NCI-H1930 (cell line): ENCODE data around the gene FN1.
"Not testable (repeated sequence)": the region's sequence is repeated elsewhere in the genome, so short reads cannot be mapped to it uniquely, and the experiment has no call there.

ENCODE experiments used
- DNase-seq, 2 experiments: peaks; one replicate each; lab custom pipeline; 2025; lab: John Stamatoyannopoulos, UW

FN1 gene

DNA sequence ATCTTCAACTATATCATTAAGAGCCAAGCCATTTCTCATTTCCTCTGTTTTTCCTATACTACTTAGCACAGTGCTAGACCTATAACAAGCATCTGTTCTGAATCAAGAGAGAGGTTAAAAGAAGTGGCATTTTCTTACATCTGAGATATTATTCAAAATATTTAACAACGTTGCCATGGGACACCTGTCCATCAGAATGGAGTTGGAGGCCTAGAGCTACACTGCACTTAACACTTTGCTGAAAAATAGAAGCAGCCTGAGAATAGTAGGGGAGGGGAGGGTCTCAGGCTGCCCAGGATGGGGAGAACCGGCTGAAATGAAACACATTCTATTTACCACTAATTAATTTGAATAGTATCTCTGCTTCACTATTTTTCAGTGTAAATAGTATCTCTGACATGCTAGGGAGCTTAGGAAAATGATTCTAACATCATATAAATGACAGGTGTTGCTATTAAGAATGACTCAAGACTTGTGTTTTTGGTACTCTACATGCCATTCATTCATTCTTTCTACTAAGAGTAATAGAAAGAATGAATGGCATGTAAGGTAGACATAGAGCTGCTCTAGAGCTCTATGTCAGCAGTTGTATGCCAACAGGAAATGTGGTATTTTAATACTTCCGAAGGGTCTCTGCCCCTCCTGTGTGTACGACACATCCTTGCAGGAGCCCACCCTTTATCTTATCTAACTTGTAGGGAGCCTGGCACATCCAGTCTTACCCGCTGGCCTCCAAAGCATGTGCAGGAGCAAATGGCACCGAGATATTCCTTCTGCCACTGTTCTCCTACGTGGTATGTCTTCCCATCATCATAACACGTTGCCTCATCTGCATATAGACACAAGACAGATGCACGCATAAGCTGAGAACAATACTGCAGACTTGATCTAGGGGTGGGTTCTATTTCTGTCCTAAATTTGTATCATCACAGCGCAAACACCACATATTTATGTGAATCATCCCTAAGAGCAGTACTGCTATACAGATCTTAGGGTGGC is 71.4 kb downstream of the FN1 start:
- no peak for DNase-seq

DNA sequence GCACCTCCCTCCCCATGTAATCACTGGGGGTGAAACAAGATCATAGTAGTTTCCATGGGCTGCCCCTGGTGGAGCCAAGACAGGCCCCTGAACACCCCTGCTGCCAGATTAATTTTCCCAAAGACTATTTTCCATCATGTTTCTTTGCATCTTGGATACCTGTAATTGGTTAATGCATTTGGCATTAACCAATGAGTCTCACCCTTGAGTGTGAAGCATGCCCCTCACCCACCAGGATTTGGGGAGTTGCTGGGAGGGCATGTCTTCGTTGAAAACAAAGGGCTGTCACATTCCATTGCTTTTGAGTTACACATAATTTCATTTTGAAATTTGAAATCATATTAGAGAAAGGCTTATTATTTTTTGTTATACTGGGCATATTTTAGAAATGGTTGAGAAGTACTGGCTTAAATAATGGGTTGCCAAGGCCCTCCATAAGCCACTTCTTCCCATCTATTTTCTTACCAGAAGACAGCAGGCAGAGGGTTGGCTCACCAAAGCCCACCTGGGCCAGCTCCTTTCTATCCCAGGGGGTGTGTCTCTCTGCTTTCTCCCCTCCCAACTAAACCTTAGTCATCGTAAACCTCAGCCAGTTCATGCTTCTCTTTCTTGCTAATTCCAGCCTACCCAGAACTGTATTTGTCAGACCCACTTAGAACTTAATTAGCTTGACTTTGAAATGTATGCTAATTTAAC is 72.3 kb downstream of the FN1 start:
- no peak for DNase-seq

DNA sequence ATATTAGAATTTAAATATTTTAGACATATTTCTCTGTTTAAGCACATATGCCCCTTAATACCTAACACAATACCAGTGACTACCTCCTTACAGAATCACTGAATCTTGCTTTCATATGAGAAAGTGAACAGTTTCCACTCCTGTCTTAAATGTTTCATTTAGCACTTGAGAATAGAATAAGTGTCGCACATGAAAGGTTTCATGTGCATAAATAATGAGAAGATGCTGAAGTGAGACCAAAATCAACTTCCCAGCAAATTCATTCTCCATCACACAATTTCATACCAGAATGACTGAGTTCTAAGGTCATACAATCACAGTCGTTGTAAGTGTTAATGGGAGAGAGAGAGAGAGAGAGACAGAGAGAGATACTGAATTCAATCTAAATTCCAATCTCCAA is 72.8 kb downstream of the FN1 start:
- DNase-seq, result no peak

DNA sequence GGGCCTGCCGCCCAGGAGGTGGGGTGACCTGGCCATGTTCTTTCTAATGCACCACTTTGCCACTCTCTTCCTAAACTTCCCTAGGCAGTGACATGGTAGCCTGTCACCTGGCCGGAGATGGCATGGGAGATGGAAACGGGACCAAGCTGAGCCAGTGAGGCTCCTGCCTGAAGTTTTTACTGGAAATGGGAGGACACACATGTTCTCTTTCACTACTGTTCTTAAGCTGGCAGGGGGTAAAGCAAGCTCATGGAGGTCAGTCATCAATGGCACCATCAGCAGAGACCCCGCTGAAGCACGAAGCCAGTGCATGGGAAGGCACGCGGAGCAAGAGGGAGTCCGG is 73.3 kb downstream of the FN1 start:
- no peak for DNase-seq

DNA sequence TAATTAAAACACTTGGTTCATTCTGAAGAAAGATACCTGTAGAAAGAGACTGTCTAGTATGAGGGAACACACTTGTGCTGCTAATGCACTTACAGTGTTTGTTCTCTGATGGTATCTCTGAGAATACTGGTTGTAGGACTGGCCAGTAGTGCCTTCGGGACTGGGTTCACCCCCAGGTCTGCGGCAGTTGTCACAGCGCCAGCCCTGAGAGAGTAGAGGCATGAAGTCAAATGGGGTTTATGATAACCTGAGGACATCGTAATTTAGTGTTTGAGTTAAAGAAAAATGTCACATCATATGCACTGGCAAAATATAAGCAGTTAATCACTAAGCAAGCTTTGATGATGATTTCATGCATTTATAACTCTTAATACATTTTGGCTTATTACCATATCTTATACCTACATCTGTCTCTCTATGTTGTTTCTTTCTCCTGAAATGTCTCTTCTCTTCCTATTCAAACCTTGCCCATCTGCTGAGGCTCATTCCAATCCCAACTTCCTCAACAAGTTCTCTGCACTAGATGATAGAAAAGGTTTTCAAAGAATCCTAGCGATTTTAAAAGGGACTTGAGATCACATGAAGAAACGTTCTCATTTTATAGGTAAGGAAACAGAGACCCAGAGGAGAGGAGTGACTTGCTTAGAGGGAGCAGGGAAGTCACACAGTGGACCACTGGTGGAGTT is 73.8 kb downstream of the FN1 start:
- no peak for DNase-seq

DNA sequence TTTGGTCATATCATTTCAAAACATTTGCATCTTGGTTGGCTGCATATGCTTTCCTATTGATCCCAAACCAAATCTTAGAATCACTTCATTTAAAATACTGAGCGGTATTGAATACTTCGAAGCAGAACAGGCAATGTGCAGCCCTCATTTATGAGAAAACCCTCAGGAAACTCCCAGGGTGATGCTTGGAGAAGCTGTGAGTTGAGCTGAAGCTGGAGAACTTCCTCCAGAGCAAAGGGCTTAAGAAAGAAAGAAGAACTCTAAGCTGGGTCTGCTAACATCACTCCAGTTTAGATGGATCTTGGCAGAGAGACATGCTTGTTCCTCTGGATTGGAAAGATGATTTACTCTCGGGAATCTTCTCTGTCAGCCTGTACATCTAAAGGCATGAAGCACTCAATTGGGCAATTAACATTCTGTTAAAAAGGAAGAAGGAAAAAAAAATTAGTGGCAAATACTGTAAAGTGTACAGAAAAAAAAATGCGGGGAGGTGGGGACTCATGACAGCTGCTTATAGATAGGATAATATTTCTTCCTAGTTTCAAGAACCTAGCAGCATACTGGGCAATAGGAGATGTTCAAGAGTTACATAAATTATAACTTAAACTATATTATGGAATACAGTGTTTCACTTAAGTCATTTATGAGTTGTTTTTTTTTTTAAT is 74.5 kb downstream of the FN1 start:
- DNase-seq, result no peak

DNA sequence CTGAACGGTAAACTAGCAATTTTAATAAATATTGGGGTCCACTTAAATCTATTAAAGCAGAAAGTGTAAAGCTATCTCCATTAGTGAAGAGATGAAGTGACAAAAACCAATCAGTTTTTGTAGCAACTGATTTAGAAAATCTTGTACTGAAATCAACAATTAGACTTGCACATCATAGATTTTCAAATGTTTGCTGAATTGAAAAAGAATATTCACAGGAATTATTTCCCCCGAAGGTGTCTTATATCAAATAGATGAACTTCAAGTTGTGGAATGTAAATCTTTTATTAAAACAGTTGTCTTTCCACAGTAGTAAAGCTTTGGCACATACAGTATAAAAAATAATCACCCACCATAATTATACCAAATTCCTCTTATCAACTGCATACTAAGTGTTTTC is 75.3 kb downstream of the FN1 start:
- no peak for DNase-seq

DNA sequence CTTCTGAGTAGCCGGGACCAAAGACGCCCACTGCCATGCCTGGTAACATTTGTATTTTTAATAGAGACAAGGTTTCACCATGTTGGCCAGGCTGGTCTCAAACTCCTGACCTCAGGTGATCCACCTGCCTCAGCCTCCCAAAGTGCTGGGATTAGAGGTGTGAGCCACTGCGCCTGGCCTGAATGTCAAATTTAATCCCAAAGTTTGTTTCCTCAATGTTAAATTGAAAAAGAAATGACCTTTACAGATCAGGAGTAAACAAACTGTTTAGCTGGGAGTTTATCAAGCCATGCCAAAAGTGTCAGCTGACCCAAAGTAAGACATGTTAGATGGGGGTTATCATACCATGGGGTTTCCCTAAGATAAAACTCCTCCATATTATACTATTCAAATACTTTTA is 75.8 kb downstream of the FN1 start:
- not testable (repeated sequence) for DNase-seq

DNA sequence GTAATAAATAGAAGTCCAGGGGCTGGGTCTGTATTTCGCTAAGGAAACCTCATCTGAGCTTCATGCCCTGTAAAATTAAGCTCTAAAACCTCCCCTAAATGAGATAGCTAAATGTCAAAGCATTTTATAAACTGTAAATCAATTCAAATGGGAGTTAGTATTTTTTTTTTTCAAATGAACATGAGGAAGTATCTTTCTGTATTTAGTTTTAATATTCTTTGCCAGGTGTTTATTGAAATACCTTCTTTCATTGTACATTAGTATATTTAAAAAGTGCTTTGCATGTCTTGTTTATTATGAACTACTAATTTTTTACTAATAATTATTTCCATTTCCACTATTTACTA is 76.3 kb downstream of the FN1 start:
- DNase-seq, result no peak

DNA sequence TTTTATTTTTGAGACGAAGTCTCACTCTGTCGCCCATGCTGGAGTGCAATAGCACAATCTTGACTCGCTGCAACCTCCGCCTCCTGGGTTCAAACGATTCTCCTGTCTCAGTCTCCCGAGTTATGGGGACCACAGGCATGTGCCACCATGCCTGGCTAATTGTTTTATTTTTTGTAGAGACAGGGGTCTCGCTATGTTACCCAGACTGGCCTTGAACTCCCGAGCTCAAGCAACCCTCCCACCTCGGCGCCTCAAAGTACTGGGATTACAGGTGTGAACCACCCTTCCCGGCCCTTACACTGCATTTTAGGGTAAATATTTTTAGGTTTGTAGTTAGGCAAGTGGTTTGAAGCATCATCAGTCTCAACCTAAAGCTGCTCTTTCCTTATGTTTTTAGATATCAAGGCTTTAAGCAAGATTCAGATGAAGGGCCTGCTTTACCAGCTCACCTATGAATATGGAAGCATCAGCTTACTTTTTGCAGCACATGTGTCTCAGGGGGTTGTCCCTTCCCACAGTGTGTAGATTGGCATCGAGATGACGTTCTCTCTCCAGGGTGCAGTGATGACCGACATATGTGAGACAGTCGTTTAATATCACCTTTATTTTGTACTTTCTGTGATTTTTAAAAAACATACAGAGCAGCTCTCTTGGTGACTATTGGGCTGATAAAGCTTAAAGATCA is 76.8 kb downstream of the FN1 start:
- DNase-seq, result no peak

DNA sequence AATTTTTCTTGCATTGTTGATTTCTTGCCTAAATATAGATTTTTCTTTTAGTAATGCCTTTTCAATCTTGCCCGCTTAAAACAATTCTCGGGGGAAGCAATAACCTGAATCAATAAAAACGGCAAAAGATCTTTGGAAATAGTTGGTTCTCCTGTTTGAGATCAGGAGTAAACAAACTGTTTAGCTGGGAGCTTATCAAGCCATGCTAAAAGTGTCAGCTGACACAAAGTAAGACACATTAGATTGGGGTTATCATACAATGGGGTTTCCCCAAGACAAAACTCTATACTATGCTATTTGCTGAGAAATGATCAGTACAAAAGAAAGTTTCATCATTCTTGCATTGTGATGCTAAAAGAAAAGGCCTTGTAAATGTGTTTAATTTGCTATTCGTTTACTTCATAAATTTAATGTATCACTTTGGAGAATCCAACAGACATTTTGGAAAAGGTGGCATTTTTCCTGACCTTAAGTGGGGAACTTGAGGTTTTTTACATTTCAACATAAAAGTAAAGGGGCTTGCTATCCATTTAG is 77.5 kb downstream of the FN1 start:
- DNase-seq, result no peak

DNA sequence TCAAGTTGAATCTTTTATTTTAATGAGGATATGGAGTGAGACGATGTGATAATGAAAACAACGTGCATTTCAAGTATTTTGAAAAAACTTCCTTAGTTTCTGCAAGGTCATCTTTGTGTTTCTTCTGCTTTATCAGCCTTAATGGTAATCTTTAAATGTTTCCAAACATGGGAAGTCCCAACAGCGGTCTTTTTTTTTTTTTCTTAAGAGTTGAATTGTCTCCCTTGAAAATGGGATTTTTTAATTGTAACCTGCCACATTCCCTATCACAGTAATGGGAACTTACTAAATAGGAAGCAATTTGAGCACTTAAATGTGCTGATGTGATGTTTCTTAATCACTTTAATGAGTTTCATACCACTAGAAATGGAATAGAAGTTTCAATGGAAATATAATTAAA is 78.2 kb downstream of the FN1 start:
- DNase-seq, result no peak

DNA sequence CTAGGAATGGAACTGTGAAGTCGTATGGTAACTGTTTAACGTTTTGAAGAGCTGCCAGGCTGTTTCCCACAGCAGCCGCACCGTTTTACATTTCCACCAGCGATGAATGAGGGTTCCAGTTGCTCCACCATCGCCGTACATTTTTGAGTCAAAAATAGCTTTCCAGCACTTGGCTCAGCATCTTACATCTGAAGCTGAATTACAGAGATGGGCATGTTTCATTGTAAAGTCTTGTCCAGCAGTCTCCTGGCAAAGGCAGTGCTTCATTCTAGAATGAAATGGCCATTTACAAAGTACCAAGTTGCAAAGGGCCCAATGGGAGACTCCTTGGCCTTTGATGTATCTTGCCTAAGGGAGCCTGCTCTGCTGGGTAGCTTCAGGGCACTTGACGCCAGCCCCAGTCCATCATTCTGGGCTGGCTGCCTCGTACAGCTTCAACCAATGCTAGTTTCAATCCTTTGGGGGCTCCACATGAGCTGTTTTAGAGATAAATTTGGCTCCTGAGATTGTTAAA is 78.9 kb downstream of the FN1 start:
- no peak for DNase-seq

DNA sequence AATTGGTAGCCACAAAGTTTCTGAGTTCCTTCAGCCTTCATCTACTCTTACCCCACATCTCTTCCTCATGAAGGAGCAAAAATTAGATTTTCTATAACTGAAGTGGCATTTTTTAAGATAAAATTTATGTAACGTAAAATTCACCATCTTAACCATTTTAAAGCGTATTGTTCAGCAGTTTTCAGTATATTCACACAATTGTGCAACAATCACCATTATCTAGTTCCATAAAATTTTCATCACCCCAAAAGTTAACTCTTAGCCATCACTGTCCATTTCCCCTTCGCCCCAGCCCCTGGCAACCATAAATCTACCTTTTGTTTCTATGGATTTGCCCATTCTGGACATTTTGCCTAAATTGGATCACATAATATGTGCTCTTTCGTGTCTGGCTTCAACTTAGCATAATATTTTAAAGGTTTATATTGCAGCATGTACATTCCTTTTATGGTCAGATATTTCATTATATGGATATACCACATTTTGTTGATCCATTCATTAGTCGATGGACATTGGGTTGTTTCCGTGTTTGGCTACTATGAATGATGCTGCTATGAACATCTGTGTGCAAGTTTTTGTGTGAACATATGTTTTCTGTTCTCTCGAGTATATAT is 79.4 kb downstream of the FN1 start:
- DNase-seq, result no peak

DNA sequence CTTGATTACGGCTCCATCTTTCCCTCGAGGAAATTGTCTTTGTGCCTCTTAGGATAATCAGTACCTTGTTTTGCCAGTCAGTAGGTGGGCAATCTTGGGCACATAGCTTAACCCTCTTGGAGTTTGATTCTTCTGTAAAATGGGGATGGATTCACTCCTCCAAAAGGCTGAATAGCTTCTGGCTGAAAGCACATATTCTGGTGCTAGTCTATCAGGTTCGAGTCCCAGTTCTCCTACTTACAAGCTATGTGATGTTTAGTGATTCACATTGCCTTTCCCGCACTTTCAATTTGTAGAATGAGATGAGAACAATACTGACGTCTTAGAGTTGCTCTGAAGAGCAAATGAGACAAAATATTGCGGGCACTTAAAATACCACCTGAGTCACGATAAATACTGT is 80.1 kb downstream of the FN1 start:
- no peak for DNase-seq

DNA sequence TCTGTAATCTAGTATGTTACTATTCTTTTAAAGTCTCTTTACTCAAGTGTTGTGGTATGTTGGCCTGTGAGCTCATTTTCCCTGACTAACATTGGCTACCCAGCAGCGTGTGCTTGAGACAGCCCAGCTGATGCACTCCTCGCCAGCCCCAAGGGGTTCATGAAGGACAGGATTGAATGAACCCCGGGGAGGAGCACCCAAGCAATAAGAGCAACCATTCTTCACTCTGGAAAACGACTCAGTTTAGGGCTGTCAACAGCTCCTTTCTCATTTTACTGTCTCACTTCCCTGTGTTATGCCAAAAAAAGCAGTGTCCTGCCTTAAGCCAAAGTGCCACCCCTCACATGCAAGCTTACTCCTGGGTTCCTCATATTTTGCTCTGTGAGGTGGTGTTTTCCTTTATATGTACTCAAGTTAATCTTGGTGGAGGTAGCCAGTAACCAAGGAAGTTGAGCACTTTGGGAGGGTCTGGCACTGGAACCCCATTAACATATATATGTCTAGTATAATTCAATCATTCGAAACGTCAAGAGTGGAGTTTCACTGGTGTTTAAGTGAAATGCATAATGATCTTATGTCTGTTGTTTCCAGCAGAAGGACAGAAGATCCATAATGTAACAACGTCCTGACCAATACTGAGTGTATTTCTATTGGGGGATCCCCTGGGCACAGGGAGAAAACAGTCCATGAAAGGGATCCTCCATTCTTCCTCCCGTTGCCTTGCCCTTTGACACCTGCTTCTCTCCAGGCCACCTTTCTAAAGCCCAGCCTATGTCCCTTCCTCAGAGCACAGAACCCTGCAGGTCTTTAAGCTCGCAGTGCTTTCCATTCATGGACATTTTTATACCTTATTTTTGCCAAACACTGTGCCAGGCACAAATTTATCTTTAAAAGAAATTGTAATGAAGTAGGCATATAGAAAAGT is 80.8 kb downstream of the FN1 start:
- no peak for DNase-seq

DNA sequence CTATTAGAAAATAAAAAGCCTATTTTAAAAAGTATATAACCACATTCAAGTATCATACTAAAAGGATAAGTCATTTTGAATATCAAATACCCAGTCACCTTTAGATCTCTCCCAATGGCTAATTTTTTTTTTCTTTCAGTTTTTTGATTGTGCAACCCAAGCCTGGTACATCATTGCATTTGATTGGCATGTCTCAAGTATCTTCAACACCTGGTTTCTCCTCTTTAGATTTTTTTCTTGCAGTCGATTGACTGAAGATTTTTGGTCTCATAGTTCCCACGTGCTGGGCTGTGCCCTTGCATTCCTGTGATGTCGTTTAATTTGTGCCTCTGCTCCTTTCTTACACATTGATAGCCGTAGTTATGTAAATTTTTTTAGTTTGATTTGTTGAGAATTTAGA is 83.3 kb downstream of the FN1 start:
- no peak for DNase-seq

DNA sequence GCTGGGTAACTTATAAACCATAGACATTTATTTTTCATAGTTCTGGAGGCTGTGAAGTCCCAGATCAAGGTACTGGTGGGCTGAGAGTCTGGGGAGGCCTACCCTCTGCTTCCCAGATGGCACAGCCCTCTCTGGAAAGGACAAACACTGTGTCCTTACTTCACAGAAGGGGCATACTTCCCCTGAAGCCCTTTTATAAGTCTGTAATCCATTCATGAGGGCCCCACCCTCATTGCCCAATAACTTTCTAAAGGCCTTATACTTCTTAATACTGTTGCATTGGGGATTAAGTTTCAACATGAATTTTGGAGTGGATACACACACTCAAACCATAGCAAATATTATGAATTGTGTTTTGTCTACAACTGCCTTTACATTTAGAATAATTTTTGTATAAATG is 88.0 kb downstream of the FN1 start:
- no peak for DNase-seq

DNA sequence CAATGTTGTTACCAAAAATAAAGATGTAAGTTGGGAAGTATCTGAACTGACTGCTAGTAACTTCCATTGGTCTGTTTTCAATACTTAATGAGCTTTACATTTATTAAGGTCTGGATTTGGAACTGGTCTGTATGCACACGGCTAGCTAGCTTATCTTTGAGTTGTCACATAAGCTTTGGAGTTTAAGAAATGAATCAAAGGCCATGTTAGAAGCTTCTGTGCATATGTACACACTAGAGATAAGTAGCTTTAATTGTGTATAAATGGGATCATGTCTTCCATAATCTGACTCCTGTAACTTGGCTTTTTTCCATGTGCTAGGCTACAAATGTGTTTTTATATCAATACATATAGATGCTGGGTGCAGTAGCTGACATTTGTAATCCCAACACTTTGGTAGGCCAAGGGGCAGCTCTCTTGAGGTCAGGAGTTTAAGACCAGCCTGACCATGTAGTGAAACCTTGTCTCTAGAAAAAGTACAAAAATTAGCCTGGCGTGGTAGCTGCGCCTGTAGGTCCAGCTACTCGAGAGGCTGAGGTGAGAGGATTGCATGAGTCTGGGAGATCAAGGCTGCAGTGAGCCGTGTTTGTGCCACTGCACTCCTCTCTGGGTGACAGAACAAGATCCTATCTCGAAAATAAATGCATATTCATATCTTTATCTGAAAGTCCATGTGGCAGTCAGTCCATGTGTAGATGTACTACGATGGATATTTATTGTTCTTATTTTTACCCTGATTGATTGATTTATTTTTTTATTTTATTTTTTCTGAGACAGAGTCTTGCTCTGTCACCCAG is 96.8 kb downstream of the FN1 start:
- DNase-seq, result no peak
